Measurements from ENCODE around the gene FGFR3.

Gene FGFR3

DNA sequence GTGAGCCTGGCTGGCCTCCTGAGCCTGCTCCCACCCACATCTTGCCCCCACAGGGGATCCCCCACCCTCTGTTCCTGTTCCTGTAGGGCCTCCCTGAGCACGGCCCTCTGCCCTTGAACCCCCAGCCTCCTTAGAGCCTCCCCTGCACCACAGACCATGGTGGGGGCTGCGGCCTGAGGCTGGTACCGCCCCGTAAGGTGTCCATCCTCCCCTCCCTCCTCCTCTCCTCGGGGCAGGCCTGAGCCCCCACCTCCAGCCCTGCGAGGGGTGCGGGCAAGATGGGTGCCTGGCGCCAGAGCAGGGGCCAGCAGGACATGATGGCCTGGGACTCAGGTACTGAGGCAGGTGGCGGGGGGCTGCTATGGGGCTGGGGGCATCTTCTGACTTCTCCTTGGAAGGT lies 28.4 kb upstream of the FGFR3 start:
- DNase-seq (ENCODE audit: low read depth) = no peak
- H3K4me3 ChIP-seq (ENCODE audit: low read depth, low read length) = no peak overlapping the region
- TF ChIP-seq CTCF (IDR thresholded peaks at IDR 0.05; ENCODE audit: control insufficient read depth, extremely low read depth, insufficient read depth) = no peak

DNA sequence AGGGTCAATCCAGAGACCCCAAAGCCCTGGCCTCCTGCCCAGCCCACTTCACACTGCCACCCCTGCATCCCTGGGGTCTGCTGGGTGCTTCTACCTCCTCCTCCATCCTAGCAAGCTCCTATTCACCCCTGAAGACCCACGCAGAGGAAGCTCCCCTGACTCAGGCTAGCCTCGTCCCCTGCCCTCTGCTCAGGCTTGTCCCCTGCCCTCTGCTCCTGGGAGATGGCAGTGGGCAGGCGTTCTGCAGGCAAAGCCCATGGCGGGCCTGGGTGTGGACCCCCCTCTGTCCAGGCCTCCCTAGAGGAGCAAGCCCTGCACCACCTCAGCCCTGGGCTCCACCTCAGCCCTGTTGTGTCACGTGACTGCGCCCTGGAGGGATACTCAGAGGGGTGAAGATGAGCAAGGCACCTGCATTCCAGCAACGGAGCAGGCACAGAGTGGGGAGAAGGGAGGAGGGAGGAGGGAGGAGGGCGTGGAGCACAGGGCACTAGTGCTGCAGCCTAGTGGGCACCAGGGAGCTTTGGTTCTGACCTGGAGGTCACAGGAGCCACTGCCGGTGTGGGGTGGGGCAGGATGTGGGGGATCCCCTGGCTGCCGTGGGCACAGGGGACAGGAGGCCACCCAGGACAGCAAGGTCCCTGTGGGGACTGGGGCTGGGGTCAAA lies 27.6 kb upstream of the FGFR3 start:
- no peak for DNase-seq (ENCODE audit: low read depth)
- no peak for TF ChIP-seq CTCF (IDR thresholded peaks at IDR 0.05; ENCODE audit: control insufficient read depth, extremely low read depth, insufficient read depth)
- no peak overlapping the region for H3K4me3 ChIP-seq (ENCODE audit: low read depth, low read length)

DNA sequence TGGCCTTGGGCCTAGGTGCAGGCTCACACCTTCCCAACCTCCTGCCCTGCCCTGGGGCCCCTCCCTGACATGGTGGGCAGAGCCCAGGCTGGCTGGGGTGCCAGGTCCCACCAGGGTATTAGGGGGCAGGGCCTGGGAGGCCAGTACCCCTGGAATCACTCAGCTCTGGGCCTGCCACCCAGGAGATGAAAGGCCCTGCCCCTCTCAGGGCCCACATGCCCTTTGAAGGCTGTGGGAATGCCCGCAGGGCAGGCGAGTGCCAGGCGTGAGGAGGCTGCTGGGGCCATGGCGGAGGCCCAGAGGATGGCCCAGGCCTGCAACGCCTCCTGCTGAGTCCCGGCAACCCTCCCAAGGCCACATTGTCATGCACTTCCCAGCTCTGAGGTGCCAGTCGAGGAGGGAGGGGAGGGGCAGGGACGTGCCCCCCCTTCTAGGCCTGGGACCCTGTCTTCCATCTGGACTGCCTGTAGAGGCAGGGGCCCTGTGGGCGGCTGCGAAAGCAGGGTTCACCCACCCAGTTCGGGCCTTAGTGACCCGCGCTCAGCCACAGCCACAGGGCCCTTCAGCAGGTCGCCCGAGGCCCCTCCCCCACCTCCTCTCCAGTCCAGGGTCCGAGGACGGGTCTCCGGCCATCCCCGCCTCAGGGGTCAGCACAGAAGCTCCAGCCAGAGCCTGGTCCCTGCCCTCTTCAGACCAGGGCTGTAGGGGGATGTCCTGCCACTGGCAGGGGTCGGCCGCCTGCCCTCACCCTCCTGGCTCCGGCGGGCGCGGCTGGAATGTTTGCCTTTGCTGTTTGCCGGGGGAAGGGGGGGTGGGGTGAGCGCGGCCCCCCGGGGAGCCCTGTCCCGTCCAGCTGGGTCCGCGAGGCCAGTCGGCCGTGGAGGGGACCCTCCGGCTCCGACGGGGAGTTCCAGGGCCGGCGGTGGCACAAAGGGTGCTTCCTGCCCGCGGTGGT lies 26.7 kb upstream of the FGFR3 start:
- no peak for DNase-seq (ENCODE audit: low read depth)
- H3K4me3 ChIP-seq (ENCODE audit: low read depth, low read length) = no peak overlapping the region
- no peak for TF ChIP-seq CTCF (IDR thresholded peaks at IDR 0.05; ENCODE audit: control insufficient read depth, extremely low read depth, insufficient read depth)

DNA sequence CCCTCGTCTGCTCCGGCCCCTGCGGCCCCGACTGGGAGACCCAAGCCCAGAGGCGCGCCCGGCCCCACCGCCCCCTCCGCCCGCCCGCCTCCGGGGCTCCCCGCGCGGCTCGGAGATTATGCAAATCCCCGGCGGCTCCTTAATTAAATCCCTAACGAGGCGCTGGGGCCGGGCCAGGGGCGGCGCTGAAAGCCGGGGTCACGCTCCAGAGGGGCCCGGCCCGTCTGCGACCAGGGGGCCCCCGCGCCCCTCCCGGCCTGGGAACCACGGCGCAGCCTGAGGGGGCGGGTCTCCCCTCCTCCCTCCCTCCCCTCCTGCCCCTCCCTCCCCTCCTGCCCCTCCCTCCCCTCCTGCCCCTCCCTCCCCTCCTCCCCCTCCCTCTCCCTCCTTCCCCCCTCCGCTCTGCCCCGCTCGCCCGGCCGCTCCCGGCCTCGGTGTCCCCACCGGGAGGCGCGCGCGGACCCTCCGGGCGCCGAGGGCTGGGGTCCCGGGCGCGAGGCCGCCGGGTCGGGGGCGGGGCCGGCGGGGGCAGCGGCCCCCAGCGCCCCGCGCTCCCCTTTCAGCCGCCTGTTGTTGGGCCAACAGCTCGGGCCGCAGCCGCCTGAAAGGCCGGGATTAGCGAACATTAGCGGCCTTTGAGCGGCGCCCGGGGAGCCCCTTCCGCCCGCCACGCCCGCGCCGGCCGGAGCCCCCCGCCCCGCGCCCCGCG lies 25.9 kb upstream of the FGFR3 start:
- TF ChIP-seq CTCF (IDR thresholded peaks at IDR 0.05; ENCODE audit: control insufficient read depth, extremely low read depth, insufficient read depth) = no peak
- no peak for DNase-seq (ENCODE audit: low read depth)
- no peak overlapping the region for H3K4me3 ChIP-seq (ENCODE audit: low read depth, low read length)

DNA sequence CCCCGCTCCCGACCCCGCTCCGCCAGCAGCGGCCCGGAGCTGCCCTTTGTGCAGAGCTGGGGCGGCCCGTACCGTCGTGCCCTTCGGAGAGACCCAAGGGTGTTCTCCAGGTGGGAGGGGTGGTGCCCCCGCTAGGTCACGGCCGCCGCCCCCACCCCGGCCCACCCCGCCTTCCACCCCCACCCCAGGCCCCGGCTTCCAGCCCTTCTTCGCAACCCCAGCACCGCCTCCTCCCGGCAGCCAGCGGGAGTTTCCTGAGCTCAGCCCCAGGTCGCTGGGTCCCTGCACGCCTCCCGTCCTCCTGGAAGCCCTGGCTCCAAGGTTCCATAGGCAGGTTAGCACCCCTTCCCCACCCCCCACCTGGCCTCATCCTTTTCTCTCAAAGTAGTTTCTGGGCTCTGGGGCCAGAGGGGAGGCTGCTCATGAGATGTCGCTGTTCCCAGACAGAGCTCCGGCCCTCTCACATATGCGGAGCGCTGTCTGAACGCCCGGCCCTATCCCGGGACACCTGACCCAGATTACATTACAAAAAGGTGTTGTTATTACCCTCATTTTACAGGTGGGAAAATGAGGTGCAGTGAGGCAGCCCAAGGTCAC lies 25.2 kb upstream of the FGFR3 start:
- H3K4me3 ChIP-seq (ENCODE audit: low read depth, low read length) = no peak overlapping the region
- no peak for TF ChIP-seq CTCF (IDR thresholded peaks at IDR 0.05; ENCODE audit: control insufficient read depth, extremely low read depth, insufficient read depth)
- DNase-seq (ENCODE audit: low read depth) = no peak

GRCh38 chr4:1768367-1769034 lies 24.6 kb upstream of the FGFR3 start:
- no peak for TF ChIP-seq CTCF (IDR thresholded peaks at IDR 0.05; ENCODE audit: control insufficient read depth, extremely low read depth, insufficient read depth)
- no peak overlapping the region for H3K4me3 ChIP-seq (ENCODE audit: low read depth, low read length)
- DNase-seq (ENCODE audit: low read depth) = no peak

Measured in LNCaP clone FGC (cell line).